HG03342 (cell line): ENCODE measurements around the gene ZEB1.
"Not testable (repeated sequence)": the region's sequence is repeated elsewhere in the genome, so short reads cannot be mapped to it uniquely, and the experiment has no call there.

ENCODE experiments used
- ATAC-seq: cut with Tn5 transposase; IDR thresholded peaks from one replicate; pipeline ENCODE4 v1.9.1; 2021; ENCODE audit warnings: mild to moderate bottlenecking, moderate library complexity; ENCODE audit not compliant: unreplicated experiment

Gene ZEB1

DNA sequence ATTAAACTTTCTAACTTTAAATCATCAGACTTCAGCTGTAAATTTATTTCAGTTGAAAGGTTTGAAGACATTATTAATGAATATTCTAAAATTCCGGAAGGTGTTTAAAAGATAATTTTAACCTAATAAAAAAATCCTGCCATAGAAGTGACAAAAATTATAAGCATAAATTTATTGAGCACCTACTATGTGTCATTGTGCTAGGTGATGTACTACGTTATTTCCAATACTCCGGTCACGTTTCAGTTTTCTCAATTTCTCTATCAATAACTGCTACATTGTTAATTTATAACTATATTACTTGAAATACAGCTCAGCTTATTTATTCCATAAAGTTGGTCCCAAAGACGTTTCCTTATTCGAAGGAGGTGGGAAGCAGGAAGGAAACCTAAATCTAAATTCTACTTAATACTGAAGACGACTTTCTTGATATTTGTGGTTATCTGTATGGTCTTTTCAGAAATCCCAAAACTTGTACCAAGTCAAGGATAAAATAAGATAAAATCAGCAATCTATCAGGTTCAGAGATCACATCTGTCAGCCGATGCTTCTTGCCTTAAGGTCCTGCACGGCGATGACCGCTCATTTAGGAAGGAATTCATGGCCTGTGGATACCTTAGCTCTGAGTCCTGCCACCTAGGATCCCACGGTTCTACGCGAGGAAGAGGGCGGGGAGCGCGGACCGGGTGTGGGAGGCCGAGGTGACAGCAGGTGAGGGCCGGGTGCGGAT lies 1.2 kb upstream of the ZEB1 start:
- ATAC-seq: no peak

DNA sequence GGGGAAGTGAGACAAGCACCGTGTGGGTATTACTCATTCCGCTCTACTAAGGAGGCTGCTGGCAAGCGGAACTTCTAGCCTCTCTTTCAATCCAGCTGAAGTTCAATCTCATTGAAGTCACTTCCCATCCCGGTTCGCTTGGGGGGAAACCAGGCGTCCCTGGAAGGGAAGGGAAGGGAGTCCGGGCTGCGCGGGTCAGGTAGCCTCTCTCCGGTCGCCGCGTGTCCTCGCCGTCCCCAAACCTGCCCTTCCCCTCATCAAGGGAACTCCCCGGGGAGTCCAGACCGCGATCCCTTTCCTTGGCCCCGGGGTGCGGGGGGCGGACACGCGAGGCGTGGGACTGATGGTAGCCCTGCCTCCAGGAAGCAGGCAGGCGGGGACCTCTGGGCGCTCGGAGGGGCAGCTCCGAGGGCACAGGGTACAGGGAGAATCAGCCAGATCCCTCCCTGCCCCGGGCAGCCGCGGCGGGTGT lies 598 bp upstream of the ZEB1 start:
- ATAC-seq: peak; percentile 75

DNA sequence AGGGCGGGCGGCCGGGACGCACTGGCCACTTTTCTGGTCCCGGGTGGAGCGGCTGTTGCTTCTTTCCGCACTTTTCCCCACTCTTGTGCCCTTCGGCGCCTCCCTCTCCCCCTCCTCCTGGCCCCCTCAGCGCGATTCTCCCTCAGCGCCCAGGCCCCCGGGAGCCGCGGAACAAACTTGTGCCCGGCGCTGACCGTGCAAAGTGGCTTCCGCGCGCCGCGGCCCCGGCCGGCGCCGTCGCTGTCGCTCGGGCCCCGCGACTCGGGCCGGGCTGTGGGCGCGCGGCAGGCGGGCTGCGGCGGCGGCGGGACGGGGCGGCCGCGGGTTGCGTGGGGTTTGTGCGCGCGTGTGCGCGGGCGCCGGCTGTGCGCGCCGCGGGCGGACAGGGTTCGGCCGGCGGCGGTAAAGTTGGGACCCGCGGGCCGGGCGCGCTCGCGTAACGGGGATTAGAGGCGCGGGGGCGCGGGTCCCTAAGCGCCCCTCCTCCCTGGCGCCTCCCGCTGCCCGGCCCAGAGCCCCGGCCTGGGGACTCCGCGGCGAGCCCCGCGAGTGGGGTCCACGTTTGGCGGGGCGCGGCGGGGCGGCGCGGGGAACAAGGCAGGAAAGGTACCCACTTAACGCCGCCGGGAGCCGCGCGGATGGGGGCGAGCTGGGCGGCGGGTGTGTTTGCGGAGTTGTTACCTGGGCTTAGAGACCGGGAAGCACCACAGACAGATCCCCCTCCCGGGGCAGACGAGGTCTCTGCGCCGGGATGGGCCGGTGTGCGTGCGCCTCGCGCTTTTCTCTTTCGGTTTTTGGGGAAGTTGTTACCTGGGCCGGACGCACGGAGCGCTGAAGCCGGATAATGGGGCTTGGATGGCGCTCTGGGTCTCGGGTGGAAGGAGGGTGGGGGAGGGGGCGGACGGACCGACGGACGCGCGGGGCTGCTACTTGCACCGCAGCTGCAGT lies 860 bp downstream of the ZEB1 start:
- peak; percentile 18 for ATAC-seq

DNA sequence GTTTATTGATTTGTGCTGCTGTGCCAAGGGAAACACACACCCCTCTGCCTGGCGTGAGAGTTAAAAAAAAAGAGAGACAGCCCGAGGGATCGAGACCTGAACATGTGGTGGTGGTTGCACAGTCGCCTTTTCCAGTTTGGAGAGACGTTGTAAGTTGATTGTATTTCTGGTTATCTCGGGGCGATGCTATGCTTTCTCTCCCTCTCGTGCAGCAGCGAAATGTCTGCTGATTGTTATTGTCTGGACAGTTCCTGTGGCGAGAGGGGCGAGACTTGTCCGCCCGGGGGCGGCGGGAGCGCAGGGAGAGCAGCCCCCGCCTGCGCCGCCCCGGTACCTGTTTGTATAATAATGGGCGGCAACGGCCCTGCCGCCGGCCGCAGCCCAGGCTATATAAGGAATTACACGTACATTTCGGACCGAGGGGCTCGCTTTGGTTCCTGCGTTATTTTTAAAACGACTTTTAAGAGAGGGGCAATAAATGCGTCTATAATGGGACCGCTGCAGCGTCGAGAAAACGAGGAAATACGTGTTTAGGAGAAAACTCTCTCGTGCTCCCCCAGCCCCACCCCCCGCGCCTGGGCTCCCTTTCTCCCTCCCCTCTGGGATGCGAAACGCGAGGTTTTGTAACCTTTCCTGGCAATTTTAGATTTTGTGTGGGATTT lies 1.7 kb downstream of the ZEB1 start:
- ATAC-seq: no peak

DNA sequence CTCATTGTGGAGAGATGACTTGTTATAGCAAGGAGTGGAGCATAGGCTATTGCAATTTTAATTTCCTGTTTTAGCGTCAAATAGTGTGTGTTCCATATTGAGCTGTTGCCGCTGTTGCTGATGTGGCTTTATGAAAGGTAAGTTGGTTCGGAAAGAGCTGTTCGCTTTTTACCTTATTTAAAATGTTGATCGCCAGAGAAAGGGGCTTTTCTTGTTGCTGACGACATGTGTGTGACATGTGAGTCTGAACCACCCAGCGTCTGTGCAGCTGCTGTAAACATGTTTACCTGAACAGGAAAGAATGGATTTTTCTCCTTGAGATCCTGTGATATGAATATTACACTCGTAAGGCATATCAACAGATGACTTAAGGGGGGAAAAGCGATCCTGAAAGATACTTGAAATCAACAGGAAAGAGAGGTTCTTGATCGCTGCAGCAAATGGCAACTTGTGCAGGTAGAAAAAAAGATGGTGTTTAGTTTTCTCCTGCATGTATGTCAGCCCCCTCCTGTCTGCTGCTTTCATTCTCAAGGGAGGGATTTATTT lies 2.5 kb downstream of the ZEB1 start:
- no peak for ATAC-seq

DNA sequence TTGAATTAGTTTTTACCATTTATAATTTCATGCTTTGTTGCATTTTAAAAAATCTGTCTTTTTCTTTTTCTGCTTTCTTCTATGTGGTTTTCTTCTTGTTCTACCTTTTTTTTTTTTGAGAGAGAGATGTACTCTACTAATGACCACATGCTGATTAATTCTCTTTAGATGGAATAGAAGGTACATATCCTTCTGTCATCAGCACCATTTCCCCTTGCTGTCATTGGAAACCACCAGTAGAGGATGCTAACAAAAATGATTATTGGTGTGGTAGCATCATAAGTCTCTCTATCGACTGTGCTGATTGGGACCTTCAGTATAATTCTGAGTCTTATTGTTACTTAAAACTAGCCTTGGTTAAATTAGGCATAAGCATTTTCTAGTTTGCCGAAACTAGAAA lies 3.6 kb downstream of the ZEB1 start:
- ATAC-seq: no peak

DNA sequence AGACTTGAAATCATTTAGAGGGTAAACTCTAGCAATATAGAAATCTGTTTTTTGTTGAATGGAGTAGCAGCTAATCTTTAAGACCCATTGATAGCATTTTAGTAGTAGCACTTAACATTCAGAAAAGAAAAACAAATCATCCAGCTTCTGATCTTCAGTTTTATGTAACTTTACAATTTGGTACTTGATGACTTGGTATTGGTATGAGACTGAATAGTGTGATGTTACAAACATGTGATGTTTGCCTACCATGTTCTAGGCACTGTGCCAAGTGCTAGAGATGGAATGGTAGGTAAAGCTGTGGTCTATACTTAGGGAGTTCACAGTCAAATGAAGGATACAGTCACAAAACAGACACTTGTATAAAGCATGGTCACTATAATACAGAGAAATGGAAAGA lies 21.3 kb downstream of the ZEB1 start:
- ATAC-seq: no peak

DNA sequence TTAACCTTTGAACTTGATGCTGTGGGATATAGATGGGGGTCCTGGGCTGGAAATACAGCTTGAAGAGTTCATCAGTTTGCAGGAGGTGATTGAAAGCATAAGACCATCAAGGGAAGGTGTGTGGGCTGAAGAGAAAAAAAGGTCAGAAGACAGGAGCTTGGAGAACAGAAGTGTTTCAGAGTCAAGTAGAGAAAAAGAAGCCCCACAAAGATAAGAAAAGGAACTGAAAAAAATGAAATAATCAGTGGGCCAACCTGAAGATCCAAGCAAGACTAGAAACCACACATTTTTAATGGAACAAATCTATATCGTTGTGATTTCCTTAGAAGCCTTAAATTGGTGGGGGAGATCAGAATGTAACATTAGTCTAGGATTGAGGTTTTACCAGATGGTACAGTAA lies 22.5 kb downstream of the ZEB1 start:
- no peak for ATAC-seq

DNA sequence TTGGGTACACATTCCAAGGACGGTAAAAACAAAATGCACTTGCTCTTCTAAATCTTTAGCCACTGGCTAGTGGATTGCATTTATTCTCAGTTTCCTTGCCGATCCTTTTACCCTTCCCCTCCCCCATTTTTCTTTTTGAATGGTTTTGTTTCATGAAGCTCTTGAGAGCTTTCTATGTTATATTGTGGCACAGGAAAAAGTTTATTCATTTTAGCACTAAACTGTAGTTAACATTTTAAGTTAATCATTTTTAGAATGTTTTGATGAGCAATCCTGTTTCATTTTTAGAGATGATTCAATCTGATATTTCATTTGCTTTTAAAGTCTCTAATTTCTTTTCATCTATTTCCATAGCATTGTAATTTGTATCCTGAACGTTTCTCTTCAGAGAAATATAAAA lies 24.0 kb downstream of the ZEB1 start:
- no peak for ATAC-seq

DNA sequence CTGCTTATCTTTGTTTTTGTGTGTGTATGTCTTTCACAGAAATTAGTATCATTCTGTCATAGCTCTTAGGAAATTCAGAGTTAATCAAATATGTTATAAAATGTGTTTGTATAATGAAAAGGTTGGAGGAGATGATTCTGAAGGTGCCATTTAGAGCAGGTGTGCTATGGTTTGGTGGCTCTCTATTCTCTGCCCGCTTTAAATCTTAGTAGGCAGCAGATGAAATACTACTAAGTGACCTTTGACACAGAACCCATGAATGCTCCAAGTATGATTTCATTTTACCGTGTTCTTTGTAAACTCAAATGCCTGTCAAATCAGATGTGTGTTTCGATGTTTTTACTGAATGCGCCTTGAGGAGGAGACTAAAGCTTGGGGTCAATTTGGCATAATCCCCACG lies 24.5 kb downstream of the ZEB1 start:
- ATAC-seq: no peak

DNA sequence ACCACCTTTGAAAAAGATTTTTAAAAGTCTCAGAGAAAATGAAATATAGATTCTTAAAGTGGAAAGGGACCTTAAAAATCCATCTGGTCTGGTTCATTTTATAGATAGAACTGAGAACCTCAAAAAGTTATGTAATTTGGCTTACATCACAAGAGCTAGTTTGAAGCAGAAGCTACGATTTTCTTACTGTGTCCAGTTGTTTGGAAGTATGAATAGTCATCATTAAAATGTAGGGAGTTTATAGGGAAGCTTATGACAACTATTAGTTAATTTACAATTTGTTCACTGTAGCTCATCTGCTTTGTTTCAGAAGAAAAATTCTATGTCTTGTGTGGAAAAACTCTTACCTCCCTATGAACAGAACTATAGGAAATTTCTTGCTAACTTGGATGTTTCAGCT lies 26.9 kb downstream of the ZEB1 start:
- ATAC-seq: no peak

DNA sequence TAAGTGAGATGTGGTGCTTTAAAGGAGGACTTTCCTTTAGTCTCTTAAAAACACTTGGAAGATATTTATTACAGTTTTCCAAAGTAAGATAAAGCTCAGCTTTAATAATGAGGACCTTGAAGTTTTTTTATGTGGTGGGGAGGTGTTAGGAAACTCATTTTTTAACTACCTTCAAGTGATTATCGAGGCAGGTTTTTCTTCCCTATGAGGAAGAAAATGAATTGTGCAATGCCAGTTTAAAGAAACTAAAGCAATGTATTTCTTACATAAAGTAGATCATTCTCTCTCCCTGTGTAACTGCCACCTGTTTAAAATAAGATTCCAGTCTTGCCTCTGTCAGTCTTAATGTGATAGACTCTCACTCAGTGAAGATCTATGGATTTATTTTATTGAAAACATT lies 27.9 kb downstream of the ZEB1 start:
- no peak for ATAC-seq

DNA sequence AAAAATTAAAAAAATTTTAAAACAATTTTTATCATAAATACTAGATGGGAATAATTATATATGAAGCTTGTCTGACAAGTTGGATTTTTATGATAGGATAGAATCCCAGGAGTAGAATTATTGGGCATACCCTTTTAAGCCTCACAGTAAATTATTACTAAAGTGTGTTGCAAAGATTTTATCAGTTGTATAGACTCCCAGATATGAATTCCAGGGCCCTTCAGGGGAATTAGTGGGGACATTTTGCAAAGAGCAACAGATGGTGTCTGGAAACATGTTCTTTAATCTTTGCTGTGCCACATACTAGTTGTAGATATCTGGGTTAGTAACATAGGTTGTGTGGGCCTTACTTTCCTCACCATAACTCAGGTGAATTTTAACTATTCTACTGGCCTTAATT lies 28.7 kb downstream of the ZEB1 start:
- ATAC-seq: no peak

DNA sequence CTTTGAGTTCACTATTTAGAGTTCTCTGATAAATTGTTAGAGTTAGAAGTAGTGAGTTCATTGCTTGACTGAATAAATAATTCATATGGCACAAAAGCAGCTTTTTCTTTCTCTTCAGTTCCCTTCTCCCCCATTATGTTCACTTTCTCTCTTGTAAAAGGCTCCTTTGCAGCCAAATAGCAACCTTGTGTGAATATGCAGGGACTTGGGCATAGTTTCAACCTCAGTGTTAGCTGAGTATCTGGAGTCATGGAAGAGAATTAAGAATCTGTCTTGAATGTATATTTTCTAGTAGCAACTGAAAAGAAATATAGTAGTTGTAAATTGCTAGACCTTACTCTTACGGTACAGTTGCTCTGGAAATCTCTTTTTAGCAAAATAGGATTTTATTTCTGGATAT lies 31.9 kb downstream of the ZEB1 start:
- ATAC-seq: no peak

DNA sequence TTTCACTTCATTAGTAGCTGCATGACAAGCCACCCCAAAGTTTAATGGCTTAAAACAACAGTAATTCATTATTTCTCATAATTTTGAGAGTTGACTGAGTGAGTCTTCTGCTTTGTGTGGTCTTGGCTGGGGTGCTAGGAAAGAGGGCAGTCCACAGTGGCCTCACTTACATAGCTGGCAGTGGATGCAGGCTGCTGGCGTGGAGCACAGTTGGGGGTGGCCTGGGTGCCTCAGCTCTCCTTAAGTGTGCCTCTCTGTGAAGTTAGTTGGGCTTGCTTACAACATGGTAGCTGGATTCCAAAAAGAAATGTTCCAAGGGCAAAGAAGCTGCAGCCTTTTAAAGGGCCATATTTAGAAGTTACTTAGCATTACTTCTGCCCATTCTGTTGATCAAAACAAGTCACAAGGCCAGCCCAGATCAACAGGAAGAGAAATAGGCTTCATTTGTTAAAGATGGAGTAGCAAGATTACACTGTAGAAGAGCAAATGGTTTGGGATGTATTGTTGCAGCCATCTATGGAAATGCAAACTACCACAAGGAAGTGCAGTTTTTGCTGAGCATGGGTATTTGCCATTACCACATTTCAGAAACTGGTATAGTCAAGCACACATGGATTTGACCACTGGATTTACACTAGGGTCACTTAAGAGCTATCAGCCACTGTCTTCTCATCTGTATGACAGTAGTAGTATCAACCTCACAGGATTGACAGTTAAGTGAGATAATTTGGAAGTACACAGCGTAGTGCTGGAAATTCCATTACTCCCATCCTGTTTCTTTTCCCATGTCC lies 33.6 kb downstream of the ZEB1 start:
- ATAC-seq: no peak

DNA sequence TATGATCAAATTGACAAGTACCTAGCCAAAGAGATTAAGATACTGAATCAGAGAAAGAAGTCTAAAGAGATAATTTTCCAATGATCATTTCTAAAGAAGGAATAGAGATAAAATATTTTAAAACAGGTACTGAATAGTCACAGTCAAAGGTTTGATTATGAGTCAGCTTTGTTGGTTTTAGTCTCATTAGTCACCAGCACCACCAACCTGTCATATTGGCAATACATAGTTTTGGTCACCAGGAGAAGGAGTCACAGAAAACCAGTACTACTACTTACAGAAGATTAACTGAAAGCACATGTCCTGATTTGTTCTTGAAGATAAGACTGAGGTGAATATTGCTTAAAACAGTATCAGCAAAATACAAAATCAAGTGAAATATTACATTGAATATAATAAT lies 34.6 kb downstream of the ZEB1 start:
- peak; percentile 95 for ATAC-seq

DNA sequence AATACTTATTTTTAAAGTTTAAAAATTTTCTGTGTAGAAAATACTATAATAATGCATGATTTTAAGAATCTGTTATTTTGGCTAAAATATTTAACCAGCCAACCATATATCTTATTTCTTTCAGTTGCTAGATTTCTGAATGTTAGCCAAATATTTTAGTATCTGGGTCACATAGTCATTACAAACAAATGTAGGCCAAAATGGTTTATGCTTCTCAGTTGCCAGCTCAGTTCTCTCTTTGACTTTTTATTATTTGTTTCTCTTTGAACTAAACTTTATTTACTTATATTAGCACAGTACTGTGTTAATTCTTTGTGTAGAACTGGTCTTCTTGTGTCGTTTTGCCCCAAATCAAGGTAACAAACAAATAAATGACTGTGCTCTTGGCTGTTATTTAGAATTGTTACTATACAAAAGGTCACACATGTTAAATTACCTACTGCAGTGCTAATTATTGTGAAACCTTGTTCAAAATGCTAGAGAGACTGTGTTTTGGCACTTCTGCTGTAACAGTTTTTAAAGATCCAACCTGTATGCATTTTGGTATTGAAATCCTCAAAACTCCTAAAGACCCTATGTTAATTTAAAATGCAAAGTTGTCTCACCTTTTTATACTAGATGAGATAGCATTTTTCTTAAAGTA lies 39.8 kb downstream of the ZEB1 start:
- ATAC-seq: no peak

DNA sequence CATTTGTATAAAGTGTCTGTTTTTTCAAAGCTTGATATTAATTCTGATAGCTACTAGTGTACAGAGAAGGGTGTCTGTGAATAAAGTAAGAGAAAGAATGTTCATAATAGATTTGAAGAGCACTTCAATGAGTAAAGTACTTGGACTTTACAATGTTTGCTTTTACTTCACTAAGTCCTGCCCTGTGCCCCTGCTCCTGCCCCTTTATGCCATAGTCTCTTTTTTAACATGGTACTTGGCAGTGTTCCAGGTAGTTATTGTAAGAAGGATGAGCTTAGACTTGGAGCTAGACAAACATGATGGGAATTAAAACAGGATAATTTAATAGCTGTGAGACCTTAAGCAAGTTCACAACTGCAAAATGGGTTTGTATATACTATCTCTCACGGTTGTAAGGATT lies 41.0 kb downstream of the ZEB1 start:
- ATAC-seq: no peak

DNA sequence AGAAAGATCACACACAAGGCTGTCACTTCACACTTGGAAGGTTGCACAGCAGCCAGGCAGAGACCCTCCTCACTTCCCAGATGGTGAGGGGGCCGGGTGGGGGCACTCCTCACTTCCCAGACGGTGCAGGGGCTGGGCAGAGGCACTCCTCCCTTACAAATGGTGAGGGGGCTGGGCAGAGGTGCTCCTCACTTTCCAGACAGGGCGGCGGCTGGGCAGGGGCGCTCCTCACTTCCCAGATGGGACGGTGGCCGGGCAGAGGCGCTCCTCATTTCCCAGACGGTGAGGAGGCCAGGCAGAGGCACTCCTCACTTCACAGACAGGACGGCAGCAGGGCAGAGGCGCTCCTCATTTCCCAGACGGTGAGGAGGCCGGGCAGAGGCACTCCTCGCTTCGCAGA lies 42.5 kb downstream of the ZEB1 start:
- ATAC-seq: not testable (repeated sequence)

DNA sequence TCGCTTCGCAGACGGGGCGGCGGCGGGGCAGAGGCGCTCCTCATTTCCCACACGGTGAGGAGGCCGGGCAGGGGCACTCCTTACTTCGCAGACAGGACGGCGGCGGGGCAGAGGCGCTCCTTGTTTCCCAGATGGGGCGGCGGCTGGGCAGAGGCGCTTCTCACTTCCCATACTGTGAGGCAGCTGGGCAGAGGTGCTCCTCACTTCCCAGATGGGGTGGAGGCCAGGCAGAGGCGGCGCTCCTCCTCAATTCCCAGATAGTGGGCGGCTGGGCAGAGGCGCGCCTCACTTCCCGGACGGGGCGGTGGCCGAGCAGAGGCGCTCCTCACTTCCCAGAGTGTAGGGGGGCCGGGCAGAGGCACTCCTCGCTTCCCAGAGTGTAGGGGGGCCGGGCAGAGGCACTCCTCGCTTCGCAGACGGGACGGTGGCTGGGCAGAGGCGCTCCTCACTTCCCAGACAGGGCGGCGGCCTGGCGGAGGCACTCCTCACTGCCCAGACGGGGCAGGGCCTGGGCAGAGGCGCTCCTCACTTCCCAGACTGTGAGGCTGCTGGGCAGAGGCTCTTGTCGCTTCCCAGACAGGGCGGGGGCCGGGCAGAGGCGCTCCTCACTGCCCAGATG lies 43.1 kb downstream of the ZEB1 start:
- ATAC-seq: no peak
